Spinal cord (tissue), 10 donors: ENCODE data around the gene MIF. TPM values are rescaled to one million over a fixed set of nuclear protein-coding genes. Genes with fewer than 3 reads are reported as not detected.
"Not testable (repeated sequence)": the region's sequence is repeated elsewhere in the genome, so short reads cannot be mapped to it uniquely, and the experiment has no call there.

Source experiments
- DNase-seq, 6 donors: peaks; one replicate each; pipeline versions ENCODE4 v3.0.0 to v3.0.0-alpha.2; 2013 to 2015; ENCODE audit warnings: low spot score in 6 of 6, low read depth in 4 of 6
- H3K27ac ChIP-seq: one replicate; pipeline ENCODE4 v1.5.1; 2013; ENCODE audit warnings: low read depth, low read length, control low read depth
- H3K27me3 ChIP-seq: one replicate; pipeline ENCODE4 v1.6.1; 2013; ENCODE audit warnings: low read length; ENCODE audit not compliant: control insufficient read depth, insufficient read depth
- H3K36me3 ChIP-seq: one replicate; pipeline ENCODE4 v1.6.1; 2013; ENCODE audit warnings: low read length; ENCODE audit not compliant: control insufficient read depth, insufficient read depth
- H3K4me1 ChIP-seq: one replicate; pipeline ENCODE4 v1.6.1; 2013; ENCODE audit warnings: low read length; ENCODE audit not compliant: control insufficient read depth, insufficient read depth
- H3K4me3 ChIP-seq: one replicate; pipeline ENCODE4 v1.5.1; 2013; ENCODE audit warnings: low read depth, low read length, control low read depth
- H3K9me3 ChIP-seq: one replicate; pipeline ENCODE4 v1.6.1; 2013; ENCODE audit warnings: low read length; ENCODE audit not compliant: control insufficient read depth, insufficient read depth
- WGBS: methylation state at CpG from one replicate; pipeline ENCODE4 v1.1.5; 2013; ENCODE audit warnings: missing lambda C conversion rate; ENCODE audit not compliant: insufficient coverage; 5-methylcytosine and 5-hydroxymethylcytosine counted together
- polyA plus RNA-seq, 2 donors: library from polyadenylated mRNA; unstranded; fragments of 120-200 nt; gene quantifications; one replicate each; pipeline ENCODE4 v1.2.1, GENCODE V29; 2013; ENCODE audit not compliant: insufficient read length in 2 of 2
- small RNA-seq: library from RNA; depleted of rRNA; stranded (forward); fragments of <200 nt; gene quantifications from one replicate; pipeline ENCODE3, GENCODE V24; 2014; ENCODE audit warnings: low replicate concordance
- total RNA-seq, 2 donors: library from RNA; depleted of rRNA in 1 of 2; stranded (reverse); fragments of 120-200 nt in 1 of 2; fragments of >200 nt in 1 of 2; gene quantifications; one replicate each; pipeline versions ENCODE4 v1.2.3 to v1.2.4, GENCODE V29; 2013 to 2014
- donor health status: healthy.

The MIF gene
- total and polyA plus RNA-seq, 4 donors = 81.1 to 473 (median 441) TPM

- H3K27ac ChIP-seq = no peak overlapping the region
- no CpG with 5 or more reads among the region's 2 CpGs for WGBS
- no peak overlapping the region for H3K4me3 ChIP-seq
- DNase-seq = no peak
- peaks cover 7% of the 10 kb centered on the region for H3K36me3 ChIP-seq
- H3K27me3 ChIP-seq = no peaks in the 10 kb centered on the region
- no peaks in the 10 kb centered on the region for H3K9me3 ChIP-seq
- no peaks in the 10 kb centered on the region for H3K4me1 ChIP-seq
These were observed 28.7 kb downstream of the MIF start for GRCh38 chr22:23922921-23923320.

DNA sequence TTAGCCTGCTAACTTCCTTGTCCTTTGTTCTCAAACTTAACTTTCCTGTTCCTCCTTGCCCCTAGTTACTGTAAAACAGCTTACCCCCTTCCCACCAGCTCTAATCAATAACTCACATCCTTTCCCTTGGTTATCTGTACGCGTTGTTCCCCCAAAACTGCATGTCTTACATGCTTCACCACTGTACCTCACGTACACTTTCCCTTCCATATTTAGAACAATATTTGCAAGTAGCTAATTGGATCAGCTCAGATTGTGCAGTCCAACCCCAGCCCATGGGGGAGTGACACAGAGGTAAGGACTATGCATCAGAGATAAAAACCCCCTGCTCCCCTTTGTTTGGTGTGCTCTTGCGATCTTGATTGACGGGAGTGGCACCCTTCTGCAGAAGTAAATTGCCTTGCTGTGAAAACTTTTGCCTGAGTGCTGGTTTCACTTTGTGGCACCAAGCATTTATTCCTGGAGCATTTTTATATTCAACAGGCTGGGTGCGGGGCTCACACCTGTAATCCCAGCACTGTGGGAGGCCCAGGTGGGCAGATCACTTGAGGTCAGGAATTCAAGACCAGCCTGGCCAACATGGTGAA lies 30.9 kb downstream of the MIF start:
- peaks cover 5% of the 10 kb centered on the region for H3K36me3 ChIP-seq
- no peak for DNase-seq
- no peaks in the 10 kb centered on the region for H3K27me3 ChIP-seq
- 100% methylated on average over 4 of the region's 6 CpGs for WGBS
- no peak overlapping the region for H3K4me3 ChIP-seq
- no peaks in the 10 kb centered on the region for H3K9me3 ChIP-seq
- H3K27ac ChIP-seq = no peak overlapping the region
- H3K4me1 ChIP-seq = no peaks in the 10 kb centered on the region

GRCh38 chr22:23926561-23926960 lies 32.4 kb downstream of the MIF start:
- WGBS = 76% methylated on average over 9 of the region's 14 CpGs
- Histone ChIP-seq H3K36me3 (peaks cover 8% of the 10 kb centered on the region), H3K9me3 (no peaks in the 10 kb centered on the region), H3K4me1 (no peaks in the 10 kb centered on the region), H3K27ac (no peak overlapping the region), H3K27me3 (no peaks in the 10 kb centered on the region), H3K4me3 (no peak overlapping the region)
- DNase-seq = no peak

DNA sequence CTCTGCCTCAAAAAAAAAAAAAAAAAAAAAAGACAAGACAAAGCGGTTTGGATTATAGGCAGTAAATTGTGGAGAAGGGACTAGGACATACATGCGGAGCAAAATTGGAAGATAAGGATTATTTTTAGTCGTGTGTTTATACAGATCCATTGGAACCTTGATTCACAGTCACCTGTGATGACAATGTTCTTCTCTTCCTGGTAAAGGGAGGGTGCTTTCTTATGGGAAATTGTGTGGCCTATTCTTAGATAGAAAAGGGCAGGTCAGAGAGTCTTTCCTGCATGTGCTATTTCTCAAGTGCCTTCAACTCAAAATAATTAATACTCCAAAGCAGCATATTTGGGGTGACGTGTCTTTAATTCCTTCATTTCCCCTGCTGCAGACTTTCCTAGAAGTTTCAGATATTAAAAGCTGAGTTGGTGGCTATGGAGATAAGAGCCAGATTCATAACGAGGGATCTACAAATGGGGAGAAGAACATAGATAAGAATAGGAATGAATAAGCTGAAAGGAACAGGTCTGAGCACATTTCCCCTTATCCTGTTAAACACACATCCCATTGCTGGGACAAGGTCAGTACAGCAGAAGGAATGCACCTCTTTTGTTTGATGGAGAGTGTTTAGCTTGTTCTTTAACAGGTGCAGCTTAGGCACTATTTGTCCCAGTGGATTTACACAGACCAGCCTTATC lies 44.3 kb downstream of the MIF start:
- DNase-seq = no peak
- no peak overlapping the region for H3K4me3 ChIP-seq
- no peak overlapping the region for H3K27ac ChIP-seq
- H3K4me1 ChIP-seq = no peaks in the 10 kb centered on the region
- no peaks in the 10 kb centered on the region for H3K36me3 ChIP-seq
- H3K27me3 ChIP-seq = no peaks in the 10 kb centered on the region
- 88% methylated on average over 2 of the region's 5 CpGs for WGBS
- no peaks in the 10 kb centered on the region for H3K9me3 ChIP-seq

DNA sequence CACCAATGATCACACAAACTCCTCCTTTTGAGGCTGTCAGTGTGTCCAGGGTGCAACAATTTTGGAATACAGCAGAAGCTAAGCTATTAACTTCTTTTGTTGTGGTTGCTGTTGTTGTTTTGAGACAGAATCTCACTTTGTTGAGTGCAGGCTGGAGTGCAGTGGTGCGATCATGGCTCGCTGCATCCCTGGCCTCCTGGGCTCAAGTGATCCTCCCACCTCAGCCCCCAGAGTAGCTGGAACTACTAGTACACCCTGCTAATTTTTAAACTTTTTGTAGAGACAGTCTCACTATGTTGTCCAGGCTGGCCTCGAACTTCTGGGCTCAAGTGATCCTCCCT lies 44.8 kb downstream of the MIF start:
- Histone ChIP-seq H3K36me3 (no peaks in the 10 kb centered on the region), H3K27ac (no peak overlapping the region), H3K4me1 (no peaks in the 10 kb centered on the region), H3K9me3 (no peaks in the 10 kb centered on the region), H3K4me3 (no peak overlapping the region), H3K27me3 (no peaks in the 10 kb centered on the region)
- WGBS = 81% methylated on average over 3 of the region's 3 CpGs
- DNase-seq = no peak

DNA sequence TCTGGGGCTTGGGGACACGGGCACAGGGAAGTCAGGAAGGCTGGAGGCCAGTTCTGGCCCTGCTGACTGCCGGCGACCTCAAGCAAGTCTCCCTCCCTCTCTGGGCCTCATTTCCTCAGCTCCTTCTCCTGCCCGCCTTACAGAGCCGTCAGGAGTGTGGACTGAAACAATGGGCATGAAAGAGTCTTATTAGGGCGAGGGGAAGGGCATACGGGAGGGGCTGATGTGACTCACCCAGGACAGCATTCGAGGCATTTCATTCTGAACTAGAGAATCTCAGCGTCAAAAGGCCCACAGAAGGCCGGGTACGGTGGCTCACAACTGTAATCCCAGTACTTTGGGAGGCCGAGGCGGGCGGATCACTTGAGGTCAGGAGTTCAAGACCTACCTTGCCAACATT lies 46.0 kb downstream of the MIF start:
- WGBS = no CpG with 5 or more reads among the region's 14 CpGs

More for the DNA sequence above, 46.0 kb downstream of the MIF start:
- H3K4me1 ChIP-seq, DNase-seq, H3K27me3 ChIP-seq, H3K27ac ChIP-seq, H3K36me3 ChIP-seq, H3K9me3 ChIP-seq, H3K4me3 ChIP-seq: not testable (repeated sequence)

Small RNAs within 50 kb of the gene (small RNA-seq; reads per million reads assigned to genes)
- not detected for gene RN7SL268P

Other genes with a start within 250 kb of the MIF start
- 1 to 10 TPM in 1 of 2 donors, under 1 TPM in 1; 0.33 to 3.7 TPM for gene RGL4, start 203.4 kb upstream of the MIF start, total RNA-seq
- gene RGL4, start 203.4 kb upstream of the MIF start, polyA plus RNA-seq = 1 to 10 TPM; 2.9 to 4.2 TPM
- 10 to 100 TPM in 1 of 2 donors, 1 to 10 TPM in 1; 5.8 to 11.2 TPM for gene ZNF70, start 143.3 kb upstream of the MIF start, total RNA-seq
- gene ZNF70, start 143.3 kb upstream of the MIF start, polyA plus RNA-seq = 1 to 10 TPM; 4.3 to 9.5 TPM
- gene VPREB3, start 140.0 kb upstream of the MIF start, total RNA-seq = under 1 TPM in 1 of 2 donors, not detected in 1; 0.33 TPM
- 1 to 10 TPM in 1 of 2 donors, under 1 TPM in 1; 0.89 to 1.2 TPM for gene VPREB3, start 140.0 kb upstream of the MIF start, polyA plus RNA-seq
- gene C22orf15, start 131.4 kb upstream of the MIF start, total RNA-seq = 1 to 10 TPM in 1 of 2 donors, under 1 TPM in 1; 0.89 to 4.9 TPM
- gene C22orf15, start 131.4 kb upstream of the MIF start, polyA plus RNA-seq = 1 to 10 TPM; 2.4 to 3.5 TPM
- 10 to 100 TPM; 10.6 to 39.8 TPM for gene CHCHD10, start 126.4 kb upstream of the MIF start, total RNA-seq
- gene CHCHD10, start 126.4 kb upstream of the MIF start, polyA plus RNA-seq = 10 to 100 TPM; 92.1 to 97.3 TPM
- 1 to 10 TPM; 4.3 to 6.3 TPM for gene MMP11, start 121.5 kb upstream of the MIF start, total RNA-seq
- gene MMP11, start 121.5 kb upstream of the MIF start, polyA plus RNA-seq = 1 to 10 TPM; 6.9 to 7.7 TPM
- 10 to 100 TPM; 29.5 to 81.3 TPM for gene SMARCB1, start 107.4 kb upstream of the MIF start, total RNA-seq
- gene SMARCB1, start 107.4 kb upstream of the MIF start, polyA plus RNA-seq = 100 to 1,000 TPM; 183 to 186 TPM
- gene DERL3, start 55.4 kb upstream of the MIF start, total RNA-seq = 1 to 10 TPM in 1 of 2 donors, under 1 TPM in 1; 0.50 to 3.6 TPM
- 1 to 10 TPM; 4.5 to 5.3 TPM for gene DERL3, start 55.4 kb upstream of the MIF start, polyA plus RNA-seq
- 10 to 100 TPM; 17.4 to 19.9 TPM for gene SLC2A11, start 36.5 kb upstream of the MIF start, total RNA-seq
- gene SLC2A11, start 36.5 kb upstream of the MIF start, polyA plus RNA-seq = 10 to 100 TPM; 24.9 to 44.3 TPM
- gene GSTT2B, start 66.8 kb downstream of the MIF start, total RNA-seq = 1 to 10 TPM; 1.1 to 5.5 TPM
- gene GSTT2B, start 66.8 kb downstream of the MIF start, polyA plus RNA-seq = 10 to 100 TPM in 1 of 2 donors, 1 to 10 TPM in 1; 8.4 to 10.2 TPM
- 1 to 10 TPM in 1 of 2 donors, under 1 TPM in 1; 0.20 to 1.6 TPM for gene DDTL, start 72.5 kb downstream of the MIF start, total RNA-seq
- gene DDTL, start 72.5 kb downstream of the MIF start, polyA plus RNA-seq = 1 to 10 TPM; 5.3 to 7.5 TPM
- 10 to 100 TPM; 66.7 to 96.9 TPM for gene DDT, start 80.1 kb downstream of the MIF start, total RNA-seq
- 100 to 1,000 TPM in 1 of 2 donors, 10 to 100 TPM in 1; 97.8 to 104 TPM for gene DDT, start 80.1 kb downstream of the MIF start, polyA plus RNA-seq
- under 1 TPM in 1 of 2 donors, not detected in 1; 0.44 TPM for gene GSTT2, start 85.8 kb downstream of the MIF start, total RNA-seq
- gene GSTT2, start 85.8 kb downstream of the MIF start, polyA plus RNA-seq = under 1 TPM in 1 of 2 donors, not detected in 1; 0.45 TPM
- not detected for gene GSTT4, start 111.1 kb downstream of the MIF start, total RNA-seq
- gene GSTT4, start 111.1 kb downstream of the MIF start, polyA plus RNA-seq = not detected
- 10 to 100 TPM; 51.0 to 55.5 TPM for gene CABIN1, start 116.9 kb downstream of the MIF start, total RNA-seq
- 10 to 100 TPM; 74.8 to 93.5 TPM for gene CABIN1, start 116.9 kb downstream of the MIF start, polyA plus RNA-seq